Smooth muscle cell (in vitro differentiated cells): ENCODE measurements around the gene ZNF853. TPM values are rescaled to one million over a fixed set of nuclear protein-coding genes. Genes with fewer than 3 reads are reported as not detected.
A peak's percentile ranks its signal among the peaks of the same experiment; 100 is the strongest.

ENCODE experiments used
- DNase-seq: peaks from one replicate; lab custom pipeline; 2025; ENCODE audit not compliant: unreplicated experiment; lab: John Stamatoyannopoulos, UW
- H2AFZ ChIP-seq: fragments of 200-600 bp; sonication (generic); 2 replicates; pipeline ENCODE4 v1.6.0; 2016; ENCODE audit warnings: antibody characterized with exemption, low read depth, mild to moderate bottlenecking
- H3F3A ChIP-seq: fragments of 200-600 bp; sonication (generic); 2 replicates; pipeline ENCODE4 v1.6.0; 2017; ENCODE audit warnings: antibody characterized with exemption, low read depth
- H3K27ac ChIP-seq: fragments of 200-600 bp; sonication (generic); 2 replicates; pipeline ENCODE4 v1.5.1; 2016; ENCODE audit warnings: low read depth, mild to moderate bottlenecking
- H3K27me3 ChIP-seq: fragments of 200-600 bp; sonication (generic); 2 replicates; pipeline ENCODE4 v1.6.1; 2016; ENCODE audit warnings: low read depth, mild to moderate bottlenecking
- H3K36me3 ChIP-seq: fragments of 200-600 bp; sonication (generic); 2 replicates; pipeline ENCODE4 v1.5.1; 2016; ENCODE audit warnings: low read depth
- H3K4me1 ChIP-seq: fragments of 200-600 bp; sonication (generic); 2 replicates; pipeline ENCODE4 v1.5.1; 2016; ENCODE audit warnings: low read depth
- H3K4me2 ChIP-seq: fragments of 200-600 bp; sonication (generic); 2 replicates; pipeline ENCODE4 v1.6.0; 2016; ENCODE audit warnings: mild to moderate bottlenecking
- H3K4me3 ChIP-seq: fragments of 200-600 bp; sonication (generic); 2 replicates; pipeline ENCODE4 v1.5.1; 2016; ENCODE audit warnings: mild to moderate bottlenecking
- H3K79me2 ChIP-seq: fragments of 200-600 bp; sonication (generic); 2 replicates; pipeline ENCODE4 v1.6.0; 2016; ENCODE audit warnings: low read depth, mild to moderate bottlenecking
- H3K9ac ChIP-seq: fragments of 200-600 bp; sonication (generic); 2 replicates; pipeline ENCODE4 v1.6.0; 2016; ENCODE audit warnings: low read depth
- H3K9me3 ChIP-seq: fragments of 200-600 bp; sonication (generic); replicated peaks from 2 replicates; pipeline ENCODE4 v1.5.1; 2016; ENCODE audit warnings: low read depth
- H4K20me1 ChIP-seq: fragments of 200-600 bp; sonication (generic); 2 replicates; pipeline ENCODE4 v1.6.0; 2016; ENCODE audit warnings: low read depth
- WGBS: methylation state at CpG from one replicate; pipeline ENCODE4 v1.1.7; 2016; ENCODE audit warnings: low lambda C conversion rate; 5-methylcytosine and 5-hydroxymethylcytosine counted together
- polyA plus RNA-seq: library from polyadenylated mRNA; unstranded; fragments of >200 nt; fragmentation: Nextera tagmentation; extraction: Ambion mirVana; gene quantifications from 2 replicates; pipeline ENCODE4 v1.2.1, GENCODE V29; 2016
- total RNA-seq: library from RNA; depleted of rRNA; stranded (reverse); fragments of >200 nt; gene quantifications from 2 replicates; pipeline ENCODE4 v1.2.3, GENCODE V29; 2014
- TF ChIP-seq, protein P1 (sequence below): fragments of 200-600 bp; sonication (generic); IDR thresholded peaks from 2 replicates; pipeline ENCODE4 v1.5.1; 2017; ENCODE audit warnings: borderline replicate concordance, mild to moderate bottlenecking, antibody characterized with exemption; ENCODE audit not compliant: insufficient read depth, poor library complexity, severe bottlenecking

Gene ZNF853
- total and polyA plus RNA-seq, 2 experiments from 2014 or later: 8.9 to 10.3 TPM

DNA sequence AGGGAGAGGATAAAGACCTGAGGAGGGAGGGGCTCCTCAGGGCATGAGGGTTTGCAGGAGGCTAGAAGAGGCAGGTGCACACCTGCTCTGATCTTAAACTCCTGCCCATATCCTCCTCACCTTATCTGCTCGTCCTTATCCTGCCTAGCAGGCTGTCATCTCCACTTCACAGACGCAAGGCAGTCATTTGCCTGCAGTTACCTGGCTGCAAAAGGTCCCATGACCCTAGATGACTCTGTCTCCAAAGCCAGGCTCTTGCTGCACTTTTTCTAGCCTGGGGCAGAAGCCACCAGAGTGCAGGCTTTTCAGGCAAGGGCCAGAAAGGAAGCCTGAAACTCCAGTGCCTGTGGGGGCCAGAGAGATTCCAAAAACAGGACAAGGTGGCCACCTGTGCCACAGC, 1.7 kb upstream of the ZNF853 start:
- TF ChIP-seq, protein P1, sequence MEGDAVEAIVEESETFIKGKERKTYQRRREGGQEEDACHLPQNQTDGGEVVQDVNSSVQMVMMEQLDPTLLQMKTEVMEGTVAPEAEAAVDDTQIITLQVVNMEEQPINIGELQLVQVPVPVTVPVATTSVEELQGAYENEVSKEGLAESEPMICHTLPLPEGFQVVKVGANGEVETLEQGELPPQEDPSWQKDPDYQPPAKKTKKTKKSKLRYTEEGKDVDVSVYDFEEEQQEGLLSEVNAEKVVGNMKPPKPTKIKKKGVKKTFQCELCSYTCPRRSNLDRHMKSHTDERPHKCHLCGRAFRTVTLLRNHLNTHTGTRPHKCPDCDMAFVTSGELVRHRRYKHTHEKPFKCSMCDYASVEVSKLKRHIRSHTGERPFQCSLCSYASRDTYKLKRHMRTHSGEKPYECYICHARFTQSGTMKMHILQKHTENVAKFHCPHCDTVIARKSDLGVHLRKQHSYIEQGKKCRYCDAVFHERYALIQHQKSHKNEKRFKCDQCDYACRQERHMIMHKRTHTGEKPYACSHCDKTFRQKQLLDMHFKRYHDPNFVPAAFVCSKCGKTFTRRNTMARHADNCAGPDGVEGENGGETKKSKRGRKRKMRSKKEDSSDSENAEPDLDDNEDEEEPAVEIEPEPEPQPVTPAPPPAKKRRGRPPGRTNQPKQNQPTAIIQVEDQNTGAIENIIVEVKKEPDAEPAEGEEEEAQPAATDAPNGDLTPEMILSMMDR: no peak
- no peaks in the 10 kb centered on the region for H4K20me1 ChIP-seq
- no peak overlapping the region for H3K9ac ChIP-seq
- no peak overlapping the region for H3K4me3 ChIP-seq
- no peak overlapping the region for H3K27ac ChIP-seq
- H3K9me3 ChIP-seq: no peaks in the 10 kb centered on the region
- H3F3A ChIP-seq: peaks cover 5% of the 10 kb centered on the region
- no peaks in the 10 kb centered on the region for H3K27me3 ChIP-seq
- H3K4me2 ChIP-seq: no peak overlapping the region
- H3K36me3 ChIP-seq: no peaks in the 10 kb centered on the region
- DNase-seq: no peak
- 33% methylated on average over 2 of the region's 2 CpGs for WGBS
- H2AFZ ChIP-seq: no peak overlapping the region
- no peaks in the 10 kb centered on the region for H3K79me2 ChIP-seq
- peaks cover 4% of the 10 kb centered on the region for H3K4me1 ChIP-seq

- Histone ChIP-seq H3K79me2 (no peaks in the 10 kb centered on the region), H3F3A (peaks cover 5% of the 10 kb centered on the region), H3K36me3 (no peaks in the 10 kb centered on the region), H3K9ac (no peak overlapping the region), H3K4me2 (peak overlapping the region; percentile 99), H3K27ac (no peak overlapping the region), H2AFZ (peak overlapping the region; percentile 80), H3K4me1 (peaks cover 4% of the 10 kb centered on the region), H3K4me3 (peak overlapping the region; percentile 65), H3K9me3 (no peaks in the 10 kb centered on the region), H3K27me3 (no peaks in the 10 kb centered on the region), H4K20me1 (no peaks in the 10 kb centered on the region)
- DNase-seq: no peak
- 19% methylated on average over 44 of the region's 63 CpGs for WGBS
- TF ChIP-seq, protein P1: no peak
These were observed 529 bp downstream of the ZNF853 start for GRCh38 chr7:6615723-6616555.

GRCh38 chr7:6616854-6617643, 1.6 kb downstream of the ZNF853 start:
- TF ChIP-seq, protein P1: no peak
- H3K4me3 ChIP-seq: no peak overlapping the region
- H3F3A ChIP-seq: peaks cover 5% of the 10 kb centered on the region
- H3K4me1 ChIP-seq: peaks cover 4% of the 10 kb centered on the region
- no peak overlapping the region for H3K27ac ChIP-seq
- no peak overlapping the region for H2AFZ ChIP-seq
- no peaks in the 10 kb centered on the region for H3K79me2 ChIP-seq
- H3K9ac ChIP-seq: no peak overlapping the region
- H3K36me3 ChIP-seq: no peaks in the 10 kb centered on the region
- H3K9me3 ChIP-seq: no peaks in the 10 kb centered on the region
- 93% methylated on average over 20 of the region's 20 CpGs for WGBS
- H3K27me3 ChIP-seq: no peaks in the 10 kb centered on the region
- DNase-seq: no peak
- no peaks in the 10 kb centered on the region for H4K20me1 ChIP-seq
- no peak overlapping the region for H3K4me2 ChIP-seq
